GM18868 (cell line): ENCODE data around the gene HTRA3.

Experiments
- ATAC-seq: cut with Tn5 transposase; IDR thresholded peaks from one replicate; pipeline ENCODE4 v1.9.1; 2021; ENCODE audit warnings: mild to moderate bottlenecking, moderate library complexity; ENCODE audit not compliant: unreplicated experiment

The HTRA3 gene

GRCh38 chr4:8269535-8270417, at the start of gene HTRA3:
TSS of gene HTRA3 (plus strand) at chr4:8269754. CDS start at chr4:8269969, 215 bp downstream.
- no peak for ATAC-seq

GRCh38 chr4:8220661-8221450, 48.7 kb upstream of the HTRA3 start:
- no peak for ATAC-seq

DNA sequence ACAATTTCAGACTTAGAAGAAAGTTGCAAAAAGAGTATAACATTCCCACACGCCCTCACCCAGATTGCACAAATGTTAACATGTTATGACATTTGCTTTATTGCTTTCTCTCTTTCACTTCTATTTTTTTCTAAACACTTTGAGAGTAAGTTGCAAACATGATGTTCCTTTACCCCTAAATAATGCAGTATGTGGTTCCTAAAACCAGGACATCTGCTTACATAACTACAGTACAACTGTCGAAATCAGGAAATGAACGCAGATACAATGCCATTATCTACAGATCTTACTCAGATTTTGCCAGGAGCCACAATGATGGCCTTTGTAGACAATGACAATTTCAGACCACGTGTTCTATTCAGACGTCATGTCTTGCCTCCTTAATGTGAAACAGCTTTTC, 48.1 kb upstream of the HTRA3 start:
- ATAC-seq = peak; percentile 88

- peak; percentile 7 for ATAC-seq
These were observed 47.6 kb upstream of the HTRA3 start for GRCh38 chr4:8221985-8222384.

DNA sequence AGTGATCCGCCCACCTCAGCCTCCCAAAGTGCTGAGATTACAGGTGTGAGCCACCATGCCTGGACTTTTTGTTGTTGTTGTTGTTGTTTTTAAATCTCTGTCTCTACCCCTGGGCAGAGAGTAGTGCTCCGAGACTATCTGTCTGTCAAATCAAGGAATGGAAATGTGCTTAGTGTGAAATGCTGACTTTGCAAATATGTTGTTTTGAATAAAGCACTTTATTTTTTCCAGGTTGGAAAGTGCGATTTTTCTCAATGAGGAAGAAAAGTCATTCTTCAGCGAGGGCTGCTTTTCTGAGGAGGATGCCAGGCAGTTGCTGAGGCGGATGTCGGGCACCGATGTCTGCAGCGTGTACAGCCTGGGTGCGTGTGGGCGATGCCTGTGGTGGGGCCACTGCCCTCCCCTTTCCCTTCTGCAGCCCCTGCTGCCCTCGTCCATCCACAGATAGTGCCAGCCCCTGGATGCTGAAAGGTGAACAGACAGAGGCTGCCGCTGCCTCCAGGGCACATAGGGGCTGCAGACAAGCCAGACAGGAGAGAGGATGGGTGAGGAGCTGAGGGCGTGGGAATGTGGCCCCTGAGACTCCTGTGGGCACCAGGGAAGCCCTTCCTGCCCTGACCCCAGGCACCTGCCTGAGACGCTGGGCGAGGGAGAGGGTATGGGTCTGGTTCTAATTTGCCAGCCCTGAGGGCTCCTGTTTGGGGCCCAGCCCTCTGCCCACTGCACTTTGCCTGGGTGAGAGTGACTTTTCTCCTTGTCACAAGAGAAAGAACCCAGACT, 46.8 kb upstream of the HTRA3 start:
- no peak for ATAC-seq

DNA sequence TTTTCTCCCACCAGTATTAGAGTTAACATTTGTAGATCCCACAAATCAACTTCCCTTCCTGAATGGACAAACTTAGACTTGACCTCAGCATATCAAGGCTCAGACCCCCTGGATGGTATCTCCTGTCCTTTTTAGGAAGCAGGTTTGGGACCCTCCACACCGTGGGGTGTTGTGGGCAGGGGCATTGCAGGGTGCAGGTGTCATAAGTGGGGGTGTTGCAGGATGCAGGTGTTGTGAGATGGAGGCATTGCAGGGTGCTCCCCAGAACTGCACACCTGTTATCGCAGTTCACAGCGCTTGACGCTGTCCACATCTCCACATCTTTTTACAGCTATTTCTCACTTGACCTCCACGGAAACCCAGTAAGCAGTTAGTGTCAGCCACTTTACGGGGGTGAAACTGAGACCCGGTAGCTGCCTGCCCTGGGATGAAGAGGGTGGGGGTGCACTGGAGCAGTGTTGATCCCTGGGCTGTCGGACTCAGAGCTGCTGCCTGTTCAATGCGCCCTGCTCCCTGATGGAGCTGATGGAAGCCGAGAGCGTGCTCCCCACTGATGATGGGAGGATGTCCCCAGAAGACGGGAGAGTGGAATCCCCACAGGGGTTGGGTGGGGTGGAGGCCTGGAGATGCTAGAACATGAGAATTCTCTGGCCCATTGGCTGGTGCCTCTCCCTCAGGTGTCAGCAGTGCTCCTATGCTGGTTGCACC, 45.1 kb upstream of the HTRA3 start:
- ATAC-seq = no peak

- ATAC-seq = no peak
These were observed 44.5 kb upstream of the HTRA3 start for GRCh38 chr4:8224975-8225625.

DNA sequence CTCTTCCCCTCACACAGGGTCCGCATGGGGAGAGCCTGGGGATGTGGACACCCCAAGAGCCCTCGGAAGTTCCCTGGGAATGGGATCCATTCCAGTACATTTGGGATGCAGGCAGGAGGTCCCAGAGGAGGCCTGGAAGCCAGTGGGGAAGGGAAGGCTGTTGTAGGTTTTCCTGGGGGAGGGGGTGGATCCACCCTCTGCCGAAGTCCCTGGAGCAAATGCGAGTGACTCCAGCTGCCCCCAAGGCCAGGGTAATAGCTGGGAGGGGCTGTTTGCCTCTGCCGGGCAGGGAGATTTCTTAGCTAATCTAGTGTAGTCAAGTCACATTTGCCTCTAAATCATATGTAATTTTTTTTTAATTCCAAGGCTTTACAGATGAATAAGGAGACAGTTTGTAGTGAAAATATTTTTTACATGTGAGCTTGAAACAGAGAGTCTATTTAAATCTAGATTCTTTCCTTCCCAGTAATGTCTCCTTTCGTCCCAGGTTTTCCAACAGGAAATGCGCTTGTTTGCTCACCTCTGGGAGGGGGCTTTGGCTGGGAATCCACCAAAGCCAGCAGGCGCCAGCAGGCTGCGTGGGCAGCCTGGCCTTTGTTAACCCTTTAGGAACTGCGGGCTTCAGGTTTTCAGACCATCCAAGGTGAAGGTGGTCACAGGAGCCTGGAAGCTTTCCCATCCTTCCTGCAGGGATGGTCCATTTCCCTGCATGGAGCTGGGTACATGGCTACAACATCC, 43.7 kb upstream of the HTRA3 start:
- no peak for ATAC-seq

DNA sequence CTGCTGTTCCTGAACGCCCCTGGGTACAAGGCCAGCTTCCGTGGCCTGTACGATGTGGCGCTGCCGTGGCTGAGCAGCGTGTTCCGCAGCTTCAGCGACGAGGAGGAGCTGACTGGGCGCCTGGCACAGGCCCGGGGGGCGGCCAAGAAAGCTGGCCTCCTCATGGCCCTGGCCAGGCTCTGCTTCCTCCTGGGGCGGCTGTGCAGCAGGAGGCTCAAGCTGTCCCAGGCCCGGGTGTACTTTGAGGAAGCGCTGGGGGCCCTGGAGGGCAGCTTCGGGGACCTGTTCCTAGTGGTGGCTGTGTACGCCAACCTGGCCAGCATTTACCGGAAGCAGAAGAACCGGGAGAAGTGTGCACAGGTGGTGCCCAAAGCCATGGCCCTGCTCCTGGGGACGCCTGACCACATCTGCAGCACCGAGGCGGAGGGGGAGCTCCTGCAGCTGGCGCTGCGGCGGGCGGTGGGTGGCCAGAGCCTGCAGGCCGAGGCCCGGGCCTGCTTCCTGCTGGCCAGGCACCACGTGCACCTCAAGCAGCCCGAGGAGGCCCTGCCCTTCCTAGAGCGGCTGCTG, 42.3 kb upstream of the HTRA3 start:
- no peak for ATAC-seq

DNA sequence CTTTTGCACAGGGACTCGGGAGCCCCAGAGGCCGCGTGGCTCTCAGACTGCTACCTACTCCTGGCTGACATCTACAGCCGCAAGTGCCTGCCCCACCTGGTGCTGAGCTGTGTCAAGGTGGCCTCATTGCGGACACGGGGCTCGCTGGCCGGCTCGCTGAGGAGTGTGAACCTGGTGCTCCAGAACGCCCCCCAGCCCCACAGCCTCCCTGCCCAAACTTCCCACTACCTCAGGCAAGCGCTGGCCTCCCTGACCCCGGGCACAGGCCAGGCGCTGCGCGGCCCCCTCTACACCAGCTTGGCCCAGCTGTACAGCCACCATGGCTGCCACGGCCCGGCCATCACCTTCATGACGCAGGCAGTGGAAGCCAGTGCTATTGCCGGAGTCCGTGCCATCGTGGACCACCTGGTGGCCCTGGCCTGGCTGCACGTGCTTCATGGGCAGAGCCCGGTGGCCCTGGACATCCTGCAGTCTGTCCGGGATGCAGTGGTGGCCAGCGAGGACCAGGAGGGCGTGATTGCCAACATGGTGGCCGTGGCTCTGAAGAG, 41.7 kb upstream of the HTRA3 start:
- ATAC-seq = no peak

DNA sequence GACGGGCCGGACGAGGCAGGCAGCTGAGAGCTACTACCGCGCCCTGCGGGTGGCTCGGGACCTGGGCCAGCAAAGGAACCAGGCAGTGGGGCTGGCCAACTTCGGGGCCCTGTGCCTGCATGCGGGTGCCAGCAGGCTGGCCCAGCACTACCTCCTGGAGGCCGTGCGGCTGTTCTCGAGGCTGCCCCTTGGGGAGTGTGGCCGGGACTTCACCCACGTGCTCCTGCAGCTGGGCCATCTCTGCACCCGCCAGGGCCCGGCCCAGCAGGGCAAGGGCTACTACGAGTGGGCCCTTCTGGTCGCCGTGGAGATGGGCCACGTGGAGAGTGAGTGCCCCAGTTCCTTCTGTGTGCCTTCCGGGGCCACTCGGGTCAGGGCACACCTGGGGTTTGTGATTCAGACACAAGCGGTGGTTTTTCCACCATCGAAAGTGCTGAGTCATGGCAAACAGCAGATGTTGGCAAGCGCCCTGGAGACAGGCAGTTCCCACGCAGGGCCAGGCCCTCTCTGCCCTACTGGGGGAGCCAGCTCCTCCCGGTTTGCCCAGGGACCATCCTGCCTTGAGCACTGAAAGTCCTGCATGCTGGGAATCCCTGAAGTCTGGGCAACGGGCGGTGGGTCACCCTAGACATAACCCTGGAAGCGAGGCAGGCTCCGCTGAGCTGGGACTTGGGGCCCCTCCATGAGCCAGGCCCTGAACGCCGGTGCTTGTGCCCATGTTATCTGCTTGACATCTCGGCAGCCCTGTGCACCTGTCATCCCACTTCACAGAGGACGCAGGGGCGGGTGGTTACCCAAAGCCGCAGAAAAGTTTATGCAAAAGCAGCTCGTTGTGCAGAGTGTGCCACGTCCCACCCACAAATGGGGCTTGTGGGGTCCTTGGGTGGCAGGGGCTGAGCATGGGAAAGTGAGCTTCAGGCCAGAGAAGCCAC, 41.0 kb upstream of the HTRA3 start:
- ATAC-seq = peak; percentile 77

DNA sequence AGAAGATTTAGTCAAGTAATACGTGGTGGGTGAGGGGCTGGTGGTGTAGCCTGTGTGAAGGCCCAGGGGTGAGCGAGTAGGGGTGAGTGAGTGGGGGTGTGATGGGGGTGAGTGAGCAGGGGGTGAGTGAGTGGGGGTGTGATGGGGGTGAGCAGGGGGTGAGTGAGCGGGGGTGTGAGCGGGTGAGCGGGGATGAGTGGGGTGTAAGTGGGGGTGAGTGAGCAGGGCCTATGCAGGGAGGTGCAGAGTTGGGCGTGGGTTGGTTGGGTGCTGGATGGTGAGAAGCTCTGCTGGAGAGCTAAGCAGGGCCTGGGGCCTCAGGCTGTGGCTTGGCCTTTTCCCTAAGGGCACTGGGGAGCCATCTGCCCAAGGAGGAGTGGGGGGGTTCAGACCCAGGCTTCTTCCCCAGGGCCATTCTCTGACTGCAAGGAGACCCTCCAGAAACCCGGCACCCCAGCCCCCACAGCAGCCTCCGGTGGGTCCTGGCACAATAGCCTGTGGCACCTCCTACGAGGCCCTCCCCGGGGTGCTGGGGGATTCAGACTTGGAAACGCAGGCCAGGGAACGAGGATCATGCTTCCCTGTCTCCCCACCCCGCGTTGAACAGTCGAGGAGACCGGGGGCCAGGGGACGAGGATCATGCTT, 40.1 kb upstream of the HTRA3 start:
- ATAC-seq = peak; percentile 10

DNA sequence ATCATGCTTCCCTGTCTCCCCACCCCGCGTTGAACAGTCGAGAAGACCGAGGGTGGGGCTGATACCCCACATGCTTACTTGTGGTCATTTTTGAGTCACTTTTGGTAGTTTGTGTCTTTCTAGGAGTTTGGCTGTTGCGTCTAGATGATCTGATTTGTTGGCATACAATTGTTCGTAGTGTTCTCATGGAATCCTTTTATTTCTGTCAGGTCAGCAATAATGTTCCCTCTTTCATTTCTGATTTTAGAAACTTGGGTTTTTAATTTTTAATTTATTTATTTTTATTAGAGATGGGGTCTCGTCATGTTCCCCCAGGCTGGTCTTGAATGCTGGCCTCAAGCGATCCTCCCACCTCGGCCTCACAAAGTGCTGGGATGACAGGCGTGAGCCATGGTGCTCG, 39.5 kb upstream of the HTRA3 start:
- no peak for ATAC-seq

GRCh38 chr4:8230891-8231290, 38.7 kb upstream of the HTRA3 start:
- ATAC-seq = no peak

- no peak for ATAC-seq
These were observed 38.0 kb upstream of the HTRA3 start for GRCh38 chr4:8231551-8232049.

DNA sequence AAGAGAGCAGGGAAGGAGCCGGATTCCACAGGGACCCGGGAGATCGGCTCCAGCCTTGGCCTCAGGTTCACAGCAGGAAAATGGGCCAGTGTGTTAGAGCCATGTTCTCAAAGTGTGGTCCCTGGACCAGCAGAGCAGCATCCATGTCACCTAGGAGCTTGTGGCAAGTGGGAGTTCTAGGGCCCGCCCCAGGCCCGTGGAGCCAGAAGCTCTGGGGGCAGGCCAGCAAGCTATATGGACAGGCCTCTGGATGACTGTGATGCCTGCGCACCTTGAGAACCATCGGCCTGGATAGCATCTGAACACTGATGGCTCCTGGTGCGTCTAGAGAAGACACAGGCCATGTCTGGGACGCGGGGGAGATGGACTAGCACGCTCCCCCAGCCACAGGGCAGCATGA, 36.8 kb upstream of the HTRA3 start:
- no peak for ATAC-seq
